BLaER1 treated with 17β-estradiol and CSF1 and Interleukin-3, amounts not matched to agents 10 nM and 100 nM (cell line): ENCODE data around the gene MNS1.

Experiments used
- H3K27ac ChIP-seq, 11 experiments: shearing (Covaris generic); formaldehyde crosslinking; 2 replicates each; pipeline ENCODE4 v1.8.1; 2022
- H3K27me3 ChIP-seq, 11 experiments: shearing (Covaris generic); formaldehyde crosslinking; 2 replicates each; pipeline ENCODE4 v1.8.1; 2022
- H3K36me3 ChIP-seq, 11 experiments: shearing (Covaris generic); formaldehyde crosslinking; 2 replicates each; pipeline ENCODE4 v1.8.1; 2022
- H3K4me1 ChIP-seq, 10 experiments: shearing (Covaris generic); formaldehyde crosslinking; 2 replicates each; pipeline ENCODE4 v1.8.1; 2022
- H3K4me2 ChIP-seq, 11 experiments: shearing (Covaris generic); formaldehyde crosslinking; 2 replicates each; pipeline ENCODE4 v1.8.1; 2022
- H3K4me3 ChIP-seq, 10 experiments: shearing (Covaris generic); formaldehyde crosslinking; 2 replicates each; pipeline ENCODE4 v1.8.1; 2022
- H3K9ac ChIP-seq, 11 experiments: shearing (Covaris generic); formaldehyde crosslinking; 2 replicates each; pipeline ENCODE4 v1.8.1; 2022
- H3K9me3 ChIP-seq, 11 experiments: shearing (Covaris generic); formaldehyde crosslinking; replicated peaks in 1 of 11; 2 replicates each; pipeline ENCODE4 v1.8.1; 2022
- H4K20me1 ChIP-seq, 11 experiments: shearing (Covaris generic); formaldehyde crosslinking; 2 replicates each; pipeline ENCODE4 v1.8.1; 2022
- Cebpa-rat ChIP-seq, 11 experiments: shearing (Covaris generic); IDR thresholded peaks; 2 replicates each; pipeline ENCODE4 v1.8.1; 2022

MNS1 gene

DNA sequence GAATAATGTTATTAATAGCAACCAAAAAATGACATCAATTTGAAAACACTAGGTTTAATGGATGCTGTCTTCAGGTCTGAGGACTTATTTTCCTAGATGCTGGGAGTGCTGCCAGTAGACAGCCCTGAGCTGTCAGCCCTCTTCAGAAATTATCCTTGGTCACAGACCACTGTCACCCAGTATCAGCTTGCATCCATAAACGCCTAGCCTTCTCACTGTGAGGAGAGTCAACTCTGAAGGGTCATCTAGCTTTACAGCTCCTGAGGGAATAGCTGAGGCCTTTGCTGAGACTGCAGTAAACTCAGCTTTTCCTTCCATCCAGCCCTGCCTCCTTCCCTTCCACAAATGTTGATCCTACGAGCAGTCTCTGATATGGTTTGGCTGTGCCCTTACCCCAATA is 19.4 kb upstream of the MNS1 start:
- Histone ChIP-seq H3K4me3 (no peak overlapping the region), H3K9me3 (peaks cover 14 to 36% (median 23%) of the 10 kb centered on the region in 11 experiments; a peak in 21 of 22 replicates), H3K4me1 (peaks cover 0 to 14% (median 0%) of the 10 kb centered on the region in 10 experiments; a peak in 2 of 20 replicates), H3K4me2 (no peak overlapping the region), H3K9ac (no peak overlapping the region), H4K20me1 (no peaks in the 10 kb centered on the region), H3K36me3 (no peaks in the 10 kb centered on the region), H3K27ac (no peak overlapping the region), H3K27me3 (no peaks in the 10 kb centered on the region)
- no peak for TF ChIP-seq Cebpa-rat (IDR thresholded peaks at IDR 0.05)

- H3K9ac ChIP-seq, result no peak overlapping the region
- no peaks in the 10 kb centered on the region for H3K27me3 ChIP-seq
- peaks cover 6 to 24% (median 14%) of the 10 kb centered on the region in 11 experiments; a peak in 17 of 22 replicates for H3K9me3 ChIP-seq
- H3K4me2 ChIP-seq, result no peak overlapping the region
- H3K27ac ChIP-seq, result no peak overlapping the region
- no peaks in the 10 kb centered on the region for H3K36me3 ChIP-seq
- H3K4me1 ChIP-seq, result no peaks in the 10 kb centered on the region
- TF ChIP-seq Cebpa-rat (IDR thresholded peaks at IDR 0.05), result 0 out of 22 replicates have a peak, but pooled peaks of 1 of the 11 experiments have one; percentile 33
- no peak overlapping the region for H3K4me3 ChIP-seq
- no peaks in the 10 kb centered on the region for H4K20me1 ChIP-seq
Measured at GRCh38 chr15:56475351-56475750, 10.4 kb upstream of the MNS1 start.

DNA sequence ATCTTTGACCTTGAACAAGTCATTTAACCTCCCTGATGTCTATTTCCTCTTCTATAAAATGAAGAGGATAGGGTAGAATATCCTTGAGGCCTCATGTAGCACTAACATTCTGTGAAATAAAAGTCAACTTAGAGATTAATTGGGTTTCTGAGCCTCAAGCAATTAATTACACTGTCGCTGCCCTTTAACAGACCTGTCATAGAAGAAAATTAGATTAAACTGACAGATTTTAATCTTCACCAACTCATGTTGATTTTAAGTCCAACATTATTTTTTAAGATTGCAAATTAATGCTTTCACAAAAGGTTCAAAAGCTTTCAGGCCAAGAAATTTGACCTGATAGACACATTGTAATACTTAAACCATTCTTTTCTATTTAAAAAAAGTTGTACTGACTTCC is 8.1 kb upstream of the MNS1 start:
- Histone ChIP-seq H3K4me3 (no peak overlapping the region), H3K36me3 (no peaks in the 10 kb centered on the region), H3K9ac (no peak overlapping the region)

GRCh38 chr15:56472278-56472677 is 7.3 kb upstream of the MNS1 start:
- Histone ChIP-seq H3K4me2 (no peak overlapping the region), H3K27ac (no peak overlapping the region), H3K9ac (no peak overlapping the region), H3K27me3 (no peaks in the 10 kb centered on the region), H3K4me1 (peaks cover 0 to 25% (median 8%) of the 10 kb centered on the region in 10 experiments; a peak in 12 of 20 replicates), H3K4me3 (no peak overlapping the region), H3K36me3 (no peaks in the 10 kb centered on the region), H4K20me1 (no peaks in the 10 kb centered on the region), H3K9me3 (peaks cover 0 to under 1% (median 0%) of the 10 kb centered on the region in 11 experiments; a peak in 1 of 22 replicates)
- TF ChIP-seq Cebpa-rat (IDR thresholded peaks at IDR 0.05), result no peak

More for the DNA sequence above, 8.1 kb upstream of the MNS1 start:
- H4K20me1 ChIP-seq, result no peaks in the 10 kb centered on the region
- no peak overlapping the region for H3K4me2 ChIP-seq
- no peak overlapping the region for H3K27ac ChIP-seq
- H3K9me3 ChIP-seq, result peaks cover 0 to 7% (median 1%) of the 10 kb centered on the region in 11 experiments; a peak in 11 of 22 replicates
- peaks cover 0 to 20% (median 6%) of the 10 kb centered on the region in 10 experiments; a peak in 12 of 20 replicates for H3K4me1 ChIP-seq
- H3K27me3 ChIP-seq, result no peaks in the 10 kb centered on the region
- TF ChIP-seq Cebpa-rat (IDR thresholded peaks at IDR 0.05), result no peak

DNA sequence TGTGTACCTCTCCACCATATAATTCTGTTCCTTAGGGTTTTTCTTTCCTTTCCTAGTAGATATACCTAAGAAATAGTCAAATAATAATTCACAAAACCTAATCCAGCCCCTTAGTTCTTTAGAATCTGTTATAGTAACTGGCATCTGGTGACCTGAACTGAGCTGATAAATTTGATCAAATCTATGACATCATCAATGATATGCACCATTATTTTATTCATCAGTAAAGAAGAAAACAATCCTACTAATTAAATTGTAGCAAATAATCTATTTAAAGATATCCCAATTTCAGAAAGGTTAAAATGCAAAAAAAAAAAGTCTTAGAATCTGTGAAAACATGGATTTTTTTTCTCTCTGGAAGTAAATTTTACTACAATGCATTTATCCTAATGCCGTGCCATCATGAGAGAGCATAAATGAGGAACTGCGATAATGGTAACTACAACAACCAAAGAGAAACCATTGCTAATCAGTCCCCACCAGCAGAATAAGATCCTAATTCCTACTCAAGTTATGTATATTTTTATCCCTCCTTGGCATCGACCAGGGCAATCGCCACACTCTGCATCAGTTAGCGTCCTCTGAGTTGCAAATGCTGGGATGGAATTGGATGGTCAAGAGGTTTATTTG is 6.6 kb upstream of the MNS1 start:
- no peaks in the 10 kb centered on the region for H3K27me3 ChIP-seq
- TF ChIP-seq Cebpa-rat (IDR thresholded peaks at IDR 0.05), result no peak

DNA sequence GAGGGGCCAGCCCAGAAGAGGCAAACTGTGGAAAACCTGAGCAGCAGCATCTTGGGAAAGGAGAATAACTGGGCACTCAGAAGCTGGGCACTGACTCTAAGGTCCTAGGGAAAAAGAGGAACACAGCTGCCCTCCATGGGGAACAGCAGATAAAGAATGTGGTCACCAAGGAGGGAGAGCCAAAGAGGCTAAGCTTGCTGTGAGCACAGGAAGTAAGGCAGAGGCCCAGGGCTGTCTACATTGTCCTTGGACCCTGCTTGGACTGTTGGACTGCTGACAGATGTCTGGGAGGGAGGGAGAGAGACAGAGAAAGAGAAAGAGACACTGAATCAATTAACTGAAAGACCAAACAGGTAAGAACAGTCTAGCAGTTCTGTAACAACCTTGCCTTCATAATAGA is 4.5 kb upstream of the MNS1 start:
- no peak overlapping the region for H3K27ac ChIP-seq
- peaks cover 8 to 26% (median 12%) of the 10 kb centered on the region in 10 experiments; a peak in 17 of 20 replicates for H3K4me1 ChIP-seq
- H3K36me3 ChIP-seq, result no peaks in the 10 kb centered on the region
- H3K4me3 ChIP-seq, result no peak overlapping the region
- no peak for TF ChIP-seq Cebpa-rat (IDR thresholded peaks at IDR 0.05)
- H3K9ac ChIP-seq, result no peak overlapping the region
- no peaks in the 10 kb centered on the region for H4K20me1 ChIP-seq
- peak overlapping the region in 4 of 11 experiments; percentile 10 to 62 (median 36); a peak in 5 of 22 replicates for H3K4me2 ChIP-seq
- no peaks in the 10 kb centered on the region for H3K27me3 ChIP-seq
- H3K9me3 ChIP-seq, result no peaks in the 10 kb centered on the region

More for the DNA sequence above, 6.6 kb upstream of the MNS1 start:
- Histone ChIP-seq H3K9me3 (no peaks in the 10 kb centered on the region), H3K36me3 (no peaks in the 10 kb centered on the region), H3K4me3 (no peak overlapping the region), H3K4me2 (no peak overlapping the region), H3K9ac (no peak overlapping the region), H3K4me1 (peaks cover 0 to 25% (median 8%) of the 10 kb centered on the region in 10 experiments; a peak in 12 of 20 replicates), H4K20me1 (no peaks in the 10 kb centered on the region), H3K27ac (no peak overlapping the region)

DNA sequence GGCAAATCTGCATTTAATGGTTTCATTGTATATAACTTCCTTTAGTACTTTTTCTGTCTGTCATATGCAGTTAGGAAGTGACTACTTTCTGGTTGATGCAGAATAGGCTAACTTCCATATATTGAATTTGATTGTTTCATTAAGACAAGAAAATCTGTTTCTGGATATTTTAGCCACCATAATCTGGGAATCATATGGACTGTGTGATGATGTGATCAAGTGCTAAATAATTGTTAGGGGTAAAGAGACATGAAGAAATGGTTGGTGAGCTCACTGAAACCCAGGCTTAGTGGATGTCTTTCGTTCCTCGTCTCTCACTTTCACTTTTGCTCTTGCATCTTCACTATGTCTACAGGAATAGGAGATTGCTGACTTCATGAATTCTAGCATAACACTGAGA is 3.5 kb upstream of the MNS1 start:
- Histone ChIP-seq H3K9me3 (no peaks in the 10 kb centered on the region), H3K9ac (peak overlapping the region in 7 of 11 experiments; percentile 11 to 39 (median 24); a peak in 6 of 22 replicates), H3K27me3 (no peaks in the 10 kb centered on the region), H4K20me1 (no peaks in the 10 kb centered on the region), H3K4me3 (peak overlapping the region in 9 of 10 experiments; percentile 0 to 48 (median 38); a peak in 12 of 20 replicates), H3K4me1 (peaks cover 13 to 29% (median 16%) of the 10 kb centered on the region in 10 experiments; a peak in 17 of 20 replicates), H3K4me2 (peak overlapping the region; percentile 40 to 76 (median 64); a peak in 21 of 22 replicates), H3K36me3 (no peaks in the 10 kb centered on the region), H3K27ac (no peak overlapping the region; a peak in 1 of 22 replicates)
- TF ChIP-seq Cebpa-rat (IDR thresholded peaks at IDR 0.05), result no peak

DNA sequence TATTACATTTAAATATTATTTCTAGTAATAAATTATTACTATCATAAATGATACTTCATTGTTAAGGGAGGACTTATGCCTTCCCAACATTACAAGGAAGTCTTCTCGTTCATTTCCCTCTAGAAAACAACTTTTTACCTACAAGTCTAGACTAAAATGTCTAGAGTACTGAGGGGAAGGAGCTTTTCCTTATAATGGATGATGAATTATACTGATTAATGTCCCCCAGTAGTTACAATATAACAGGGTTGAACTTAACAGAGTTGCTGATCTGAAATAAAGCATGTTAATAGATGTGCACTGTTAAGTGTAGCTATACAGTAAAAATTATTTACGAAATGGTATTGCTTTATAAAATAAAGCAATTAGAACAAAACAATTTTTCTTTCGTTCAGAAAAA is 2.7 kb upstream of the MNS1 start:
- Histone ChIP-seq H3K27ac (no peak overlapping the region), H3K27me3 (no peaks in the 10 kb centered on the region)

GRCh38 chr15:56460947-56461346 is 4.0 kb downstream of the MNS1 start:
- Histone ChIP-seq H3K4me3 (no peak overlapping the region), H3K36me3 (no peaks in the 10 kb centered on the region)
- TF ChIP-seq Cebpa-rat (IDR thresholded peaks at IDR 0.05), result no peak

More for the DNA sequence above, 2.7 kb upstream of the MNS1 start:
- Histone ChIP-seq H3K9ac (no peak overlapping the region), H3K36me3 (no peaks in the 10 kb centered on the region), H3K9me3 (no peaks in the 10 kb centered on the region), H3K4me3 (no peak overlapping the region), H3K4me2 (peak overlapping the region in 6 of 11 experiments; percentile 40 to 76 (median 62); a peak in 8 of 22 replicates), H3K4me1 (peaks cover 13 to 29% (median 16%) of the 10 kb centered on the region in 10 experiments; a peak in 17 of 20 replicates), H4K20me1 (no peaks in the 10 kb centered on the region)
- no peak for TF ChIP-seq Cebpa-rat (IDR thresholded peaks at IDR 0.05)

More at GRCh38 chr15:56460947-56461346, 4.0 kb downstream of the MNS1 start:
- Histone ChIP-seq H3K4me1 (peaks cover 5 to 22% (median 8%) of the 10 kb centered on the region in 10 experiments; a peak in 15 of 20 replicates), H3K4me2 (no peak overlapping the region), H3K27ac (no peak overlapping the region), H3K27me3 (no peaks in the 10 kb centered on the region), H3K9me3 (0 out of 22 replicates have a peak, but pooled peaks cover 0 to 5% (median 0%) of the 10 kb centered on the region in 11 experiments), H3K9ac (no peak overlapping the region), H4K20me1 (no peaks in the 10 kb centered on the region)
